GM06990 (cell line): ENCODE data around the gene ZNF366.

Experiments
- DNase-seq: peaks from one replicate; pipeline ENCODE4 v3.0.0-alpha.2; 2011; ENCODE audit not compliant: insufficient read length; ENCODE audit errors: extremely low read depth
- H3K27me3 ChIP-seq: replicated peaks from 2 replicates; pipeline ENCODE4 v1.6.0; 2011; ENCODE audit warnings: low read length; ENCODE audit not compliant: control insufficient read depth, insufficient read depth
- H3K36me3 ChIP-seq: 2 replicates; pipeline ENCODE4 v1.5.1; 2011; ENCODE audit warnings: low read length; ENCODE audit not compliant: control insufficient read depth, insufficient read depth
- H3K4me3 ChIP-seq: replicated peaks from 2 replicates; pipeline ENCODE4 v1.5.1; 2011; ENCODE audit warnings: low read depth, mild to moderate bottlenecking, control low read depth, low read length
- CTCF ChIP-seq: IDR thresholded peaks from 2 replicates; pipeline ENCODE4 v1.5.1; 2011; ENCODE audit warnings: low read length, control low read depth, mild to moderate bottlenecking, inconsistent platforms; ENCODE audit not compliant: insufficient read depth, poor library complexity, severe bottlenecking

ZNF366 gene

DNA sequence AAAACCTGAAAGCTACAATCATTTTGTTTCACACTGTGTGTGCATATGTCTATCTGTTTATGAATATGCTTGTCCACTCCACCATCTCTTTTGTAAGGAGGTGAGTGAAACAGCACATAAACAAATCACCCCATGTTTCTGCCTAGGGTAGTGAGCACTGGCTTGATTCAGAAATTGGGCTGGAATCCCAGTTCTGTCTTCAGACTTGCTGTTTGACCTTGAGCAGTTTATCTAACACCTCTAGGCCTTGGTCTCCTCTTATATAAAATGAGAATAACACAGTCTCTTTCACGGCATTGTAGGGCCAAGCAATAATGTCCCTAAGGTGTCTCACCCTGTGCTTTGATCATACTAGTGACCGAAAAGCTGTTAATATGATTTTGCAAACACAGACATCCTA is 61.2 kb downstream of the ZNF366 start:
- no peak for DNase-seq
- no peak for TF ChIP-seq CTCF

GRCh38 chr5:72443883-72444282 is 63.3 kb downstream of the ZNF366 start:
- TF ChIP-seq CTCF = no peak
- DNase-seq = no peak
- Histone ChIP-seq H3K4me3 (no peak overlapping the region), H3K27me3 (no peaks in the 10 kb centered on the region), H3K36me3 (no peaks in the 10 kb centered on the region)

More for the DNA sequence above, 61.2 kb downstream of the ZNF366 start:
- Histone ChIP-seq H3K27me3 (no peaks in the 10 kb centered on the region), H3K36me3 (no peaks in the 10 kb centered on the region), H3K4me3 (no peak overlapping the region)

- no peak overlapping the region for H3K4me3 ChIP-seq
- DNase-seq = no peak
- TF ChIP-seq CTCF = no peak
- no peaks in the 10 kb centered on the region for H3K36me3 ChIP-seq
- no peaks in the 10 kb centered on the region for H3K27me3 ChIP-seq
Observed at GRCh38 chr5:72441862-72442540, 65.2 kb downstream of the ZNF366 start.

GRCh38 chr5:72441094-72441723 is 66.0 kb downstream of the ZNF366 start:
- no peak for DNase-seq
- TF ChIP-seq CTCF = no peak

GRCh38 chr5:72440207-72440638 is 67.0 kb downstream of the ZNF366 start:
- no peak overlapping the region for H3K4me3 ChIP-seq
- no peak for DNase-seq
- H3K27me3 ChIP-seq = no peaks in the 10 kb centered on the region
- H3K36me3 ChIP-seq = no peaks in the 10 kb centered on the region
- TF ChIP-seq CTCF = no peak

More at GRCh38 chr5:72441094-72441723, 66.0 kb downstream of the ZNF366 start:
- Histone ChIP-seq H3K4me3 (no peak overlapping the region), H3K27me3 (no peaks in the 10 kb centered on the region), H3K36me3 (no peaks in the 10 kb centered on the region)

DNA sequence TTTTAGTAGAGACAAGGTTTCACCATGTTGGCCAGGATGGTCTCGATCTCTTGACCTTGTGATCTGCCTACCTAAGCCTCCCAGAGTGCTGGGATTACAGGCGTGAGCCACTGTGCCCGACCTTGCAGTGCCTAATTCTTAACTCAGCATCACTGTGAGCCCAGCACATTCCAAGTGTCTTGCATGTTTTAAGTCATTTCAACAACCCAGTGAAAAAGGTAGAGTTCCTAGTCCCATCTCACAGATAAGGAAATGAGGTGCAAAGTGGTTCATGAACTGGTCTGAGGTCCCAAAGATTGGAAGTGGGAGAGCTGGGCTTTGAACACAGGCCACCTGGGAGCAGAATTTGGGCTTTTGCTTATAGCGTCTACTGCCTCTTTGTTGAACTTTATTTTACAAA is 68.0 kb downstream of the ZNF366 start:
- H3K27me3 ChIP-seq = no peaks in the 10 kb centered on the region
- no peak for TF ChIP-seq CTCF
- DNase-seq = no peak
- no peaks in the 10 kb centered on the region for H3K36me3 ChIP-seq
- no peak overlapping the region for H3K4me3 ChIP-seq
